ENCODE results near the gene NKX6-2.

Gene NKX6-2

GRCh38 chr10:132816718-132817117 is 30.8 kb upstream of the NKX6-2 start:
- DNase-seq (ENCODE audit: low read depth), result no peak
- no peak overlapping the region for H3K4me3 ChIP-seq (ENCODE audit: low read depth, low read length)
- TF ChIP-seq, protein P1, sequence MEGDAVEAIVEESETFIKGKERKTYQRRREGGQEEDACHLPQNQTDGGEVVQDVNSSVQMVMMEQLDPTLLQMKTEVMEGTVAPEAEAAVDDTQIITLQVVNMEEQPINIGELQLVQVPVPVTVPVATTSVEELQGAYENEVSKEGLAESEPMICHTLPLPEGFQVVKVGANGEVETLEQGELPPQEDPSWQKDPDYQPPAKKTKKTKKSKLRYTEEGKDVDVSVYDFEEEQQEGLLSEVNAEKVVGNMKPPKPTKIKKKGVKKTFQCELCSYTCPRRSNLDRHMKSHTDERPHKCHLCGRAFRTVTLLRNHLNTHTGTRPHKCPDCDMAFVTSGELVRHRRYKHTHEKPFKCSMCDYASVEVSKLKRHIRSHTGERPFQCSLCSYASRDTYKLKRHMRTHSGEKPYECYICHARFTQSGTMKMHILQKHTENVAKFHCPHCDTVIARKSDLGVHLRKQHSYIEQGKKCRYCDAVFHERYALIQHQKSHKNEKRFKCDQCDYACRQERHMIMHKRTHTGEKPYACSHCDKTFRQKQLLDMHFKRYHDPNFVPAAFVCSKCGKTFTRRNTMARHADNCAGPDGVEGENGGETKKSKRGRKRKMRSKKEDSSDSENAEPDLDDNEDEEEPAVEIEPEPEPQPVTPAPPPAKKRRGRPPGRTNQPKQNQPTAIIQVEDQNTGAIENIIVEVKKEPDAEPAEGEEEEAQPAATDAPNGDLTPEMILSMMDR (IDR thresholded peaks at IDR 0.05; ENCODE audit: control insufficient read depth, extremely low read depth, insufficient read depth), result no peak

GRCh38 chr10:132815168-132815857 is 29.4 kb upstream of the NKX6-2 start:
- no peak overlapping the region for H3K4me3 ChIP-seq (ENCODE audit: low read depth, low read length)
- TF ChIP-seq, protein P1 (IDR thresholded peaks at IDR 0.05; ENCODE audit: control insufficient read depth, extremely low read depth, insufficient read depth), result no peak
- no peak for DNase-seq (ENCODE audit: low read depth)

DNA sequence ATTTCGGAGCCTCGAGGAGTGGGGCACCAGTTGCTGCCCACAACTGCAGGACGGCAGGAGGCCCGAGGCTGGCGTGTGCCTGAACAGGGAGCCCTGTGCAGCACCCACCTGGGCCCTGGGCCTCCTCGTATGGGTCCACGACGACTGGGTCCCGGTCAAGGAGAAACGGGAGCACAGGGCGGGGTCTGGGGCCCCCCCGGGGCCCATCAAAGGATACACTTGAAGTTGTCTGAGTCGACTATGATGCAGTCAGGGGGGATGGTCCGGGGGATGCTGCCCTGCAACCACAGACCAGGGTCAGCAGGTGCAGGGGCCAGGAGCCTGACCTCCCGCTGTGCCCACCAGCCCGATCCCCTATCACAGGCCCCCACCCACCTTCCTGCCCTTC is 28.5 kb upstream of the NKX6-2 start:
- TF ChIP-seq, protein P1 (IDR thresholded peaks at IDR 0.05; ENCODE audit: control insufficient read depth, extremely low read depth, insufficient read depth), result no peak
- no peak for DNase-seq (ENCODE audit: low read depth)
- H3K4me3 ChIP-seq (ENCODE audit: low read depth, low read length), result no peak overlapping the region

DNA sequence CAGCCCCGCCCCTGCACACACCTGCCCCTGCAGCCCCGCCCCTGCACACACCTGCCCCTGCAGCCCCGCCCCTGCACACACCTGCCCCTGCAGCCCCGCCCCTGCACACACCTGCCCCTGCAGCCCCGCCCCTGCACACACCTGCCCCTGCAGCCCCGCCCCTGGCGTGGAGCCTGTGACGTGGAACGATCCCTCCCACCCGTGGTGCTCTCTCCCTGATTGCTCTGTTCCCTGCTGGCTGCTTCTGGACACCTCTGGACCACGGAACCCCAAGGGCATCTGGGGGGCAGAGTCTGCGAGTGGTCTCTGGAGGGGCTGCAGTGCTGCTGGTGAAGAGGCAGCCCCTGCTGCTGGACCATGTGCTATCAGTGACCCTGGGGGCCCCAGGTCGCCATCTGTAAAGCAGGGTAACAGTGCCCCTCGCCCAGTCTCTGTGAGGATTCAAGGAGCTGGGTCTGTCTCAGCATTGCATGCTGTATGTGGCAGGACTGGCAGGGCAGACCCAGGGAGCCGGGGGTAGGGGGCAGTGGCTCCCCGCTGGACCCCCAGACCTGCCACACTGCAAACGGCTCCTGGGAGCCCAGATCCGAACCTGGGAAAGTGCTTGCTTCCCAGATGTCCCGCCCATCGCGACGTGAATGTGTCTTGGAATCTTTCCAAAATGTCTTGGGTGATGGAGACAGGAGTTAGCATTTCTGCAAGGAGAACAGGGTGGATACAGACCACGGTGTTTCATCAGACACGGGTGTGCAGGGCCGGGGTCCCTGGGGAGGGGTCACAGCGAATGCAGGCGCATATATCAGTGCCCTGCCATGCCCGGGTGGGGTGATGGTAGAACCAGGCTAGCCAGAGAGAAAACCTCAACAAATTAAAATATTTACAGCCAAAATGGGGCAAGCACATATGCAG is 27.9 kb upstream of the NKX6-2 start:
- no peak overlapping the region for H3K4me3 ChIP-seq (ENCODE audit: low read depth, low read length)
- no peak for DNase-seq (ENCODE audit: low read depth)
- TF ChIP-seq, protein P1 (IDR thresholded peaks at IDR 0.05; ENCODE audit: control insufficient read depth, extremely low read depth, insufficient read depth), result no peak

DNA sequence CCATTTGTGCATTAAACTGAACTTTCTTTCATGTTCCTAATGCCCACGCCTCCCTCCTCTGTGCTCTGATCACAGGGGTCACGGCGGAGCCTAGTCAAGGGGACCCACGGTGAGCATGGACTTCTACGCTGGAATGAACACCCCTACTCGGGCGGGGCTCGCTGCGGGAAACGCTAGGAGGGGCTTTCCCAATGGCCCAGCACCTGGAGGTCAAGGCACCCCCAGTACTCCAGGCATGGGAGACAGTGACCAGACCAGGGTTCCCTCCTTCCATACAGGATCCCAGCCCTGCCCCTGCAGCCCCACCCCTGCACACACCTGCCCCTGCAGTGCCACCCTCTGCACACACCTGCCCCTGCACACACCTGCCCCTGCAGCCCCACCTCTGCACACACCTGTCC is 27.1 kb upstream of the NKX6-2 start:
- H3K4me3 ChIP-seq (ENCODE audit: low read depth, low read length), result no peak overlapping the region
- no peak for DNase-seq (ENCODE audit: low read depth)
- TF ChIP-seq, protein P1 (IDR thresholded peaks at IDR 0.05; ENCODE audit: control insufficient read depth, extremely low read depth, insufficient read depth), result no peak

DNA sequence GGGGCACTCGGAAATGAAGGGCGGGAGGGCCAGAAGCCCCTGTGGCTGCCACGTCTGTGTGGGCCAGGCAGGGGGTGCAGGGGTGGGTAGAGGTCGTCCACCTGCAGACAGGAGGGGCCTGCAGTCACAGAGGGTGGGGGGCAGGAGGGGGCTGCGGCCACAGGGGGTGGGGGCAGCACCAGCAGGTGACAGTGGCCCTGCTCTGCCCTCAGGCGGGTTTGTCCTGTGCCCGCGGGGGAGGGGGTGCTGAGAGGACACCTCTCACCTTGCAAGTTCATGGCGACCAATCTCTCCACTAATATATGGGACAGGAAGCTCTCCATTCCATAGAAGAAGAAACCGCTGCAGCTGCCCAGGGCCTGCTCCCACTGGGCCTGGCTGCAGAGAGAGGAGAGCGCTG is 26.6 kb upstream of the NKX6-2 start:
- TF ChIP-seq, protein P1 (IDR thresholded peaks at IDR 0.05; ENCODE audit: control insufficient read depth, extremely low read depth, insufficient read depth), result no peak
- no peak overlapping the region for H3K4me3 ChIP-seq (ENCODE audit: low read depth, low read length)
- no peak for DNase-seq (ENCODE audit: low read depth)

Data from LNCaP clone FGC (cell line).